GM19035 (cell line): ENCODE results near the gene LST1.
A peak's percentile ranks its signal among the peaks of the same experiment; 100 is the strongest.

Experiments
- ATAC-seq: cut with Tn5 transposase; IDR thresholded peaks from one replicate; pipeline ENCODE4 v1.9.1; 2021; ENCODE audit not compliant: unreplicated experiment

LST1 gene

DNA sequence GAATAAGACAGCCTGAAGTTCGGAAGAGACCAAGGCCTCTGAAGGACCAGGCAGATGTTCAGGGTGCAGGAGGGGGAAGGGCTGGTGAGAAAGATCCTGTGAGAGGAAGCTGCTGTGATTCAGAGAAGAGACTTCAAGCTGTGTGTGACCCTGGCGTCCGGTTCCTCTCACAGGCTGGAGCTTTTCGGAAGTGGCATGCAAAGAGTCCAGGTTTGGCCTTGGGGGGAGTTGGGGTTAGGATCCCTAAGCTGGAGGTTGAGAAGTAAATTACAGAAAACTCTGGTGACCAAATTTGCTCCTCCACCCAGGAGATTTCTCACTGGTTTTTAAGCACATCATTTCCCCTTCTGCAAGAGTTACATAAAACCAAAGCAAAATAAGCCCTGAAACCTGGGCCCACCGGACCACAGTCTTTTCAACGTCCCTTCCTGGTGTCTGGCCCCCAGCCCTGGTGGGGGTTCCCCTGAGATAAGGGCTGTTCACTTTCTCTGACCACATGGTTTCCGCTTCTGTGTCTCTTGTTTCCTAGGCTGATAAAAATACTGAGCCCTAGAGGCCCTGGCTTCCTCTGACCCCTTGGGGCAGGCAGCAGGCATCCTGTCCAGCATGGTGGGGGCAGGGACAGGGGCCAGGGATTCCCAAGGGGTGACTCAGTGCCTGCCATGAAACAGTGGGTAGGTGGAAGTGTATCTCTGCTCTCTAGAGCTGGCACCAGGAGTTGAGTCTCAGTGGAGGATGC, 25.9 kb upstream of the LST1 start:
- peak; percentile 70 for ATAC-seq

DNA sequence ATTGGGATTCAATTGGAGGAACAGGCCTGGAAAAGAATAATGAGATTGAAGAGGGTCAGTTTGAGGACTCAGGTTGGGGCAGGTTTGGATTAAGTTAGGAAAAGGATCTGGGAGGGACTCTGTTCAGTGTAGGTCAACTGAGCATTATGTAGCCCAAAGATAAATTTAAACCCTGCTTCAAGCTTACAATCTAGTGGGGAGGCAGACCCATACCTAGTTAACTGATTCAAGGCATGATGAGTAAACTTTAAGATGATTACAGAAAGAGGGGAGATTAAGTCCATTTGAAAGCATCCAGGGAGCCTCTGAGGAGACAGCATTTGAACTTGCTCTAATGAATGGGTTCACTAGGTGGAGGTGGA, 25.4 kb upstream of the LST1 start:
- ATAC-seq = no peak

DNA sequence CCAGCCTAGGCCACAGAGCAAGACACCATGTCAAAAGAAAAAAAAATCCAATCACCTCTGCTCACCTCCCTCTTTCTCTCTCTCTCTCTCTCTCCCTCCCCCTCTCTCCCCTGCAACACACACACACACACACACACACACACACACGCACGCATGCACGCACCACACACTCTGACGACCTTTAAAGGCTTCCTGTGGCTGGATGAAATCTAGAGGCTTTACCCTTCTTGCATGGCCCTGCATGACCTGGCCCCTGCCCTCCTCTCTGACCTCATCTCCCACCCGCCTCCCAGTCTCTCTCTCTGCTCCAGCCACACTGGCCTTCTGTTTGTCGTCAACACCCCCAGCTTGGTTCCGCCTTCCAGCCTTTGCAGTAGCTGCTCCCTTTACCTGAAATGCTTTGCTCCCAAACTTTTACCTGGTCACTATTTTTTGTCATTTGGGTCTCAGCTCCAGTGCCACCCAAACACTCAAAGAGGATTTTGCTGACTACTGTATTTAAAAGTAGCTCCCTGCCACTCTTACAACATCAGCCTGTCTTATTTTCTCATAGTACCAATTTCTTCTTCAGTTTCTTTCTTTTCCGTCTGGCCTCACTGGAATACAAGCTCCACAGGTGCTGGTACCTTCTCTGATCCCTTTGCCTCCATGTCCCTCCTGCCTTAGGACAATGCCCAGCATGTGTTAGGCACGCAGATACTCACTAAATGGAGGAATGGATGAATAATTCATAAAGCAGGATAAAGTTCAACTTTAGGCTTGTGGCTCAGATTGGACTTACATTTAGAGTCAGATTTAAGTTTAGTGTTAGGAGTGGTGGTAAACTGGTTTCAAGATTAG, 18.3 kb upstream of the LST1 start:
- no peak for ATAC-seq

DNA sequence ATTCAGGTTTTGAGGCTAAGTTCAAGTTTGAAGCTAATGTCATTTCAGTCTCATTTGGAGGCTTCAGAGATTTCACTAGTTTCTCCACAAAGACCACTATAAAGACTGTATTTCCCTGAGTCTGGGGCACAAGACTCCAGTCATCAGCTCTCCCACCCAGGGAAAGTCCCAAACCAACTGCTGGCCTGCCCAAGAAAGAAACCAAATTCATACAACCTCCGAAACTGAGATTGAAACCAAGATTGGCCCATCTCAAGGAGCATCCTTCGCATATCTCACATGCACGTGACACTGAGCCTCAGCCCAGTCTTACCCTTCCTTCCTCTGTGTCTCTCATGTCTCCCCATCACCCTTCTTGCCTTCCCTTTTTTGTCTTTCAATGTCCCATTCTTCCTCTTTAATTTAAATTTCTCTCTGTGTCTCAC, 17.5 kb upstream of the LST1 start:
- ATAC-seq = peak; percentile 70

DNA sequence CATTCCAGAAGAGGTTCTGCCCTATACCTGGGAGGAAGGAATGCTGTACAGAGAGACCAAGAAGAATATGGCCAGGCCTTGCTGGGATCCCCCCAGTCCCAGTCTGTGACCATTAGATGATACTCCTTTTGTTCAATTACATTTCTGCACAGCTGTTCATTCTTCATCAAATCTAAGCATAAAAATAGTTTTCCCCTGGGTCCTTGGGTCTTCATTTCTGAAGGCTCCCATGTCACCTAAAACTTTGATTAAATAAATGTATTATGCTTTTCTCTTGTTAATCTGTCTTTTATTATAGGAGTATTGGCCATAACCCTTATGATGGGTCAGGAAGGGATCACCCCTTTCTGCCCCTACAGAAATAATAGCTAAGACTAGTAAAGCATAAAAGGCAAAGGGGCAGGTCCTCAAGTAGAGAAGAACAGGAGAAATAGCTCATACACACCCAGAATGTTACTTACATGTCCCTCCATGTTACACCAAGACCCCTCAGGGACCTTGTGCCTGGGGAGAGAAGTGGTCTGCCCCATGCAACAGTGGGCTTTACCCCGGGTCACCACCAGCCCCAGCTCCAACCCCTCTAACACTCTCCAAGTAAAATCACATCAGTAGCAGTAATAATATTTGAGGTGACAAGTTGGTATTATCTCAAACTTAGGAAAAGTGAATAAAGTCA, 16.1 kb upstream of the LST1 start:
- ATAC-seq = no peak

DNA sequence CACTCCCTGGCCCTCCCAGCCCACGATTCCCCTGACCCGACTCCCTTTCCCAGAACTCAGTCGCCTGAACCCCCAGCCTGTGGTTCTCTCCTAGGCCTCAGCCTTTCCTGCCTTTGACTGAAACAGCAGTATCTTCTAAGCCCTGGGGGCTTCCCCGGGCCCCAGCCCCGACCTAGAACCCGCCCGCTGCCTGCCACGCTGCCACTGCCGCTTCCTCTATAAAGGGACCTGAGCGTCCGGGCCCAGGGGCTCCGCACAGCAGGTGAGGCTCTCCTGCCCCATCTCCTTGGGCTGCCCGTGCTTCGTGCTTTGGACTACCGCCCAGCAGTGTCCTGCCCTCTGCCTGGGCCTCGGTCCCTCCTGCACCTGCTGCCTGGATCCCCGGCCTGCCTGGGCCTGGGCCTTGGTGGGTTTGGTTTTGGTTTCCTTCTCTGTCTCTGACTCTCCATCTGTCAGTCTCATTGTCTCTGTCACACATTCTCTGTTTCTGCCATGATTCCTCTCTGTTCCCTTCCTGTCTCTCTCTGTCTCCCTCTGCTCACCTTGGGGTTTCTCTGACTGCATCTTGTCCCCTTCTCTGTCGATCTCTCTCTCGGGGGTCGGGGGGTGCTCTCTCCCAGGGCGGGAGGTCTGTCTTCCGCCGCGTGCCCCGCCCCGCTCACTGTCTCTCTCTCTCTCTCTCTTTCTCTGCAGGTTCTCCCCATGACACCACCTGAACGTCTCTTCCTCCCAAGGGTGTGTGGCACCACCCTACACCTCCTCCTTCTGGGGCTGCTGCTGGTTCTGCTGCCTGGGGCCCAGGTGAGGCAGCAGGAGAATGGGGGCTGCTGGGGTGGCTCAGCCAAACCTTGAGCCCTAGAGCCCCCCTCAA, 13.8 kb upstream of the LST1 start, which contains the start of gene LTA:
TSS of gene LTA (plus strand) at position 249 of the 871 bp plus-strand sequence. CDS start at position 703, 454 bp downstream.
- no peak for ATAC-seq

DNA sequence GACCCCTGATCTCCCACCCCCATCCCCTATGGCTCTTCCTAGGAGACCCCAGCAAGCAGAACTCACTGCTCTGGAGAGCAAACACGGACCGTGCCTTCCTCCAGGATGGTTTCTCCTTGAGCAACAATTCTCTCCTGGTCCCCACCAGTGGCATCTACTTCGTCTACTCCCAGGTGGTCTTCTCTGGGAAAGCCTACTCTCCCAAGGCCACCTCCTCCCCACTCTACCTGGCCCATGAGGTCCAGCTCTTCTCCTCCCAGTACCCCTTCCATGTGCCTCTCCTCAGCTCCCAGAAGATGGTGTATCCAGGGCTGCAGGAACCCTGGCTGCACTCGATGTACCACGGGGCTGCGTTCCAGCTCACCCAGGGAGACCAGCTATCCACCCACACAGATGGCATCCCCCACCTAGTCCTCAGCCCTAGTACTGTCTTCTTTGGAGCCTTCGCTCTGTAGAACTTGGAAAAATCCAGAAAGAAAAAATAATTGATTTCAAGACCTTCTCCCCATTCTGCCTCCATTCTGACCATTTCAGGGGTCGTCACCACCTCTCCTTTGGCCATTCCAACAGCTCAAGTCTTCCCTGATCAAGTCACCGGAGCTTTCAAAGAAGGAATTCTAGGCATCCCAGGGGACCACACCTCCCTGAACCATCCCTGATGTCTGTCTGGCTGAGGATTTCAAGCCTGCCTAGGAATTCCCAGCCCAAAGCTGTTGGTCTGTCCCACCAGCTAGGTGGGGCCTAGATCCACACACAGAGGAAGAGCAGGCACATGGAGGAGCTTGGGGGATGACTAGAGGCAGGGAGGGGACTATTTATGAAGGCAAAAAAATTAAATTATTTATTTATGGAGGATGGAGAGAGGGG, 12.6 kb upstream of the LST1 start:
- ATAC-seq = no peak

DNA sequence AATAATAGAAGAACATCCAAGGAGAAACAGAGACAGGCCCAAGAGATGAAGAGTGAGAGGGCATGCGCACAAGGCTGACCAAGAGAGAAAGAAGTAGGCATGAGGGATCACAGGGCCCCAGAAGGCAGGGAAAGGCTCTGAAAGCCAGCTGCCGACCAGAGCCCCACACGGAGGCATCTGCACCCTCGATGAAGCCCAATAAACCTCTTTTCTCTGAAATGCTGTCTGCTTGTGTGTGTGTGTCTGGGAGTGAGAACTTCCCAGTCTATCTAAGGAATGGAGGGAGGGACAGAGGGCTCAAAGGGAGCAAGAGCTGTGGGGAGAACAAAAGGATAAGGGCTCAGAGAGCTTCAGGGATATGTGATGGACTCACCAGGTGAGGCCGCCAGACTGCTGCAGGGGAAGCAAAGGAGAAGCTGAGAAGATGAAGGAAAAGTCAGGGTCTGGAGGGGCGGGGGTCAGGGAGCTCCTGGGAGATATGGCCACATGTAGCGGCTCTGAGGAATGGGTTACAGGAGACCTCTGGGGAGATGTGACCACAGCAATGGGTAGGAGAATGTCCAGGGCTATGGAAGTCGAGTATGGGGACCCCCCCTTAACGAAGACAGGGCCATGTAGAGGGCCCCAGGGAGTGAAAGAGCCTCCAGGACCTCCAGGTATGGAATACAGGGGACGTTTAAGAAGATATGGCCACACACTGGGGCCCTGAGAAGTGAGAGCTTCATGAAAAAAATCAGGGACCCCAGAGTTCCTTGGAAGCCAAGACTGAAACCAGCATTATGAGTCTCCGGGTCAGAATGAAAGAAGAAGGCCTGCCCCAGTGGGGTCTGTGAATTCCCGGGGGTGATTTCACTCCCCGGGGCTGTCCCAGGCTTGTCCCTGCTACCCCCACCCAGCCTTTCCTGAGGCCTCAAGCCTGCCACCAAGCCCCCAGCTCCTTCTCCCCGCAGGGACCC, 11.7 kb upstream of the LST1 start:
- no peak for ATAC-seq

DNA sequence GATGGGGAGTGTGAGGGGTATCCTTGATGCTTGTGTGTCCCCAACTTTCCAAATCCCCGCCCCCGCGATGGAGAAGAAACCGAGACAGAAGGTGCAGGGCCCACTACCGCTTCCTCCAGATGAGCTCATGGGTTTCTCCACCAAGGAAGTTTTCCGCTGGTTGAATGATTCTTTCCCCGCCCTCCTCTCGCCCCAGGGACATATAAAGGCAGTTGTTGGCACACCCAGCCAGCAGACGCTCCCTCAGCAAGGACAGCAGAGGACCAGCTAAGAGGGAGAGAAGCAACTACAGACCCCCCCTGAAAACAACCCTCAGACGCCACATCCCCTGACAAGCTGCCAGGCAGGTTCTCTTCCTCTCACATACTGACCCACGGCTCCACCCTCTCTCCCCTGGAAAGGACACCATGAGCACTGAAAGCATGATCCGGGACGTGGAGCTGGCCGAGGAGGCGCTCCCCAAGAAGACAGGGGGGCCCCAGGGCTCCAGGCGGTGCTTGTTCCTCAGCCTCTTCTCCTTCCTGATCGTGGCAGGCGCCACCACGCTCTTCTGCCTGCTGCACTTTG, 10.7 kb upstream of the LST1 start, which contains the start of gene TNF:
TSS of gene TNF (plus strand) at position 231 of the 567 bp plus-strand sequence. CDS start at position 408, 177 bp downstream.
- ATAC-seq = no peak

DNA sequence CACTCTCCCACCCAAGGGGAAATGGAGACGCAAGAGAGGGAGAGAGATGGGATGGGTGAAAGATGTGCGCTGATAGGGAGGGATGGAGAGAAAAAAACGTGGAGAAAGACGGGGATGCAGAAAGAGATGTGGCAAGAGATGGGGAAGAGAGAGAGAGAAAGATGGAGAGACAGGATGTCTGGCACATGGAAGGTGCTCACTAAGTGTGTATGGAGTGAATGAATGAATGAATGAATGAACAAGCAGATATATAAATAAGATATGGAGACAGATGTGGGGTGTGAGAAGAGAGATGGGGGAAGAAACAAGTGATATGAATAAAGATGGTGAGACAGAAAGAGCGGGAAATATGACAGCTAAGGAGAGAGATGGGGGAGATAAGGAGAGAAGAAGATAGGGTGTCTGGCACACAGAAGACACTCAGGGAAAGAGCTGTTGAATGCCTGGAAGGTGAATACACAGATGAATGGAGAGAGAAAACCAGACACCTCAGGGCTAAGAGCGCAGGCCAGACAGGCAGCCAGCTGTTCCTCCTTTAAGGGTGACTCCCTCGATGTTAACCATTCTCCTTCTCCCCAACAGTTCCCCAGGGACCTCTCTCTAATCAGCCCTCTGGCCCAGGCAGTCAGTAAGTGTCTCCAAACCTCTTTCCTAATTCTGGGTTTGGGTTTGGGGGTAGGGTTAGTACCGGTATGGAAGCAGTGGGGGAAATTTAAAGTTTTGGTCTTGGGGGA, 10.0 kb upstream of the LST1 start:
- ATAC-seq = no peak

DNA sequence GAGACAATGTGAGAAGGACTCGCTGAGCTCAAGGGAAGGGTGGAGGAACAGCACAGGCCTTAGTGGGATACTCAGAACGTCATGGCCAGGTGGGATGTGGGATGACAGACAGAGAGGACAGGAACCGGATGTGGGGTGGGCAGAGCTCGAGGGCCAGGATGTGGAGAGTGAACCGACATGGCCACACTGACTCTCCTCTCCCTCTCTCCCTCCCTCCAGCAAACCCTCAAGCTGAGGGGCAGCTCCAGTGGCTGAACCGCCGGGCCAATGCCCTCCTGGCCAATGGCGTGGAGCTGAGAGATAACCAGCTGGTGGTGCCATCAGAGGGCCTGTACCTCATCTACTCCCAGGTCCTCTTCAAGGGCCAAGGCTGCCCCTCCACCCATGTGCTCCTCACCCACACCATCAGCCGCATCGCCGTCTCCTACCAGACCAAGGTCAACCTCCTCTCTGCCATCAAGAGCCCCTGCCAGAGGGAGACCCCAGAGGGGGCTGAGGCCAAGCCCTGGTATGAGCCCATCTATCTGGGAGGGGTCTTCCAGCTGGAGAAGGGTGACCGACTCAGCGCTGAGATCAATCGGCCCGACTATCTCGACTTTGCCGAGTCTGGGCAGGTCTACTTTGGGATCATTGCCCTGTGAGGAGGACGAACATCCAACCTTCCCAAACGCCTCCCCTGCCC, 9.0 kb upstream of the LST1 start:
- ATAC-seq = no peak

DNA sequence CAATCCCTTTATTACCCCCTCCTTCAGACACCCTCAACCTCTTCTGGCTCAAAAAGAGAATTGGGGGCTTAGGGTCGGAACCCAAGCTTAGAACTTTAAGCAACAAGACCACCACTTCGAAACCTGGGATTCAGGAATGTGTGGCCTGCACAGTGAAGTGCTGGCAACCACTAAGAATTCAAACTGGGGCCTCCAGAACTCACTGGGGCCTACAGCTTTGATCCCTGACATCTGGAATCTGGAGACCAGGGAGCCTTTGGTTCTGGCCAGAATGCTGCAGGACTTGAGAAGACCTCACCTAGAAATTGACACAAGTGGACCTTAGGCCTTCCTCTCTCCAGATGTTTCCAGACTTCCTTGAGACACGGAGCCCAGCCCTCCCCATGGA, 8.5 kb upstream of the LST1 start:
- no peak for ATAC-seq

DNA sequence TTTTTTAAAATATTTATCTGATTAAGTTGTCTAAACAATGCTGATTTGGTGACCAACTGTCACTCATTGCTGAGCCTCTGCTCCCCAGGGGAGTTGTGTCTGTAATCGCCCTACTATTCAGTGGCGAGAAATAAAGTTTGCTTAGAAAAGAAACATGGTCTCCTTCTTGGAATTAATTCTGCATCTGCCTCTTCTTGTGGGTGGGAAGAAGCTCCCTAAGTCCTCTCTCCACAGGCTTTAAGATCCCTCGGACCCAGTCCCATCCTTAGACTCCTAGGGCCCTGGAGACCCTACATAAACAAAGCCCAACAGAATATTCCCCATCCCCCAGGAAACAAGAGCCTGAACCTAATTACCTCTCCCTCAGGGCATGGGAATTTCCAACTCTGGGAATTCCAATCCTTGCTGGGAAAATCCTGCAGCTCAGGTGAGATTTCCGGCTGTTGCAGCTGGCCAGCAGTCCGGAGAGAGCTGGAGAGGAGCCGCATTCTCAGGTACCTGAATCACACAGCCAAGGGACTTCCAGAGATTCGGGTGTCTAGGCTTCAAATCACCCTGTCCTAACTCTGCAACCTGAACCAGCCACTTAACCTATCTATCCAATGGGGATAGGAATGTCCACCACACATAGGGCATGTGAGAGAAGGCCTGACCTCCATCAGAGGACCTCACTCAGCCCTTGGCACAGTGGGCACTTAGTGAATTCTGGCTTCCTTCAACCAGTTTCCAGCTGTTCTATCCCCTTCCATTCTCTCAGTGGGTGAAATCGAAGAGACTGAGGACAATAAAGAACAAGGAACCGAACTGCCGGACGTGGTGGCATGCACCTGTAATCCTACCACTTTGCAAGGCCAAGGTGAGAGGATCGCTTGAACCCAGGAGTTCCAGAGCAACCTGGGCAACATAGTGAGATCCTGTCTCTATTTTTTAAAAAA, 7.6 kb upstream of the LST1 start:
- no peak for ATAC-seq

DNA sequence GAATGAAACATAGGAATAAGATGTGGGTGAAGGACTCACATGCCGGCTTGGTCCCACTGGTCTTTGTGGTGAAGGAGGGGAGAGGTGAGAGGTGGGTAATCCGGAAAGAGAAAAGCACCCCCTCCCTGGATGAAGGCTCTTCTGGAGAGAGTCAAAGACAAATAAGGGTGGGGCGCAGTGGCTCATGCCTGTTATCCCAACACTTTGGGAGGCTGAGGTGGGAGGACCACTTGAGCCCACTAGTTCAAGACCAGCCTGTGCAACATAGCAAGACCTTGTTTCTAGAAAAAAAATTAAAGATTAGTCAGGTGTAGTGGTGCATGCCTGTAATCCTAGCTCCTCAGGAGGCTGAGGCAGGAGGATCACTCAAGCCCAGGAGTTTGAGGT, 7.0 kb upstream of the LST1 start:
- ATAC-seq = no peak

DNA sequence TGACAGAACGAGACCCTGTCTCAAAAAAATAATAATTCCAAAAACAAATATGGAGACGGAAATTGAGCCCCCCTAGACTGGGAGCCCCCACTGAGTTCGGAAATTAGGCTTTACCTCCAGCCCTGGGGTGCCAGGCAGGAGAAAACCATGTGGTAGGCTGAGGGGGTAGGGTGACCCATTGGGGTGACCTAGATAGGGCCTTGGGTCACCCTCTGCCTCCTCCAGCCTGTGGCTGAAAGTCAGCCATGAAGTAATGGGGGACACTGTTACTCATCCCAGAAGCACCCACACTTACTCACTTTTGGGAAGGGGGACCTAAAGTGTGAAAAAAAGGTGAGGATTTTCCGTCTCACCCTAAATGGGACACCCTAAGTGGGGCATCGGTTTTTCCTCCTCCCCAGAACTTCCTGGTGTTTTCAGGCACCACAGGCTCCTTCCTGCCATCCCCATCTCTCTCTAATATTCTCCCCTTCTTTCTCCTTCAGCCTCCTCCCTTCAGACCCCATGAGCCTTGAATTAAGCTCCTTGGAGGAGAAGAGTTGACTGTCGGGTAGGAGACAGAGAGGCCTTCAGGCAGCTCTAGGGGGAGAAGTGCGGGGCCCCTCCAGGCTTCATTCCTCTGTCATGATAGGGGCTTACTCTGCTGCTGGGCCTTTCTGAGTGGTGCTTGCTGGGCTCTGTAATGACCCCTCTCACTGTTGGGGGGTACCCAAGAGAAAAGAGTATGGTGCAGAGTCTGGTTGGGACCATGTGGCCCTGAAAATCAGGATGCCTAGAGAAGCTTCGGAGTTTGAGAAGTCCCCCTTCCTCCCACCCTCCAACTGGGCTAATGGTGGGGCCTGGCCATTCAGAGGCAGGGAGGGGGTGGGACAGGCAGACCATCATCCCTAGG, 6.3 kb upstream of the LST1 start:
- no peak for ATAC-seq
